GM15510 (cell line): Measurements from ENCODE around the gene IL3.

Experiments used
- POLR2A ChIP-seq: IDR thresholded peaks from 3 replicates; pipeline ENCODE4 v1.6.1; 2011; ENCODE audit warnings: borderline replicate concordance; ENCODE audit not compliant: insufficient read length; ENCODE audit errors: extremely low read depth

IL3 gene

DNA sequence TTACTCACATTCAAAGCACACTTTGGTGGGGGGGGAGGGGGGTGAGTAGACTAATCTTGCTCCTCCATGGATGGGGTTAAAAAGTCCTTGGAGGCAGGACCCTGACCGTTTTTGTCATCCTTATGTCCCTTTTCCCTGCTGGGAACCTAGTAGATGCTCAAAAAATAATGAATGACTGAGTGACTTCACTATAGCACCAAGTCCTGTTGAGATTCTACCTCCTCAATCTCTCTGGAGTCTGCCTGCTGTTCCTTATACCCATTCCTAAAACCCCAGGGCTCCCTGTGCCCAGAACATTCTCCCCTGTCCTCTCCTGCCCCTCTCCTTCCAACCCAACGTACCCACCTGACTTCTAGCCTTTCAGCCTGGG lies 10.9 kb downstream of the IL3 start:
- no peak for TF ChIP-seq POLR2A

DNA sequence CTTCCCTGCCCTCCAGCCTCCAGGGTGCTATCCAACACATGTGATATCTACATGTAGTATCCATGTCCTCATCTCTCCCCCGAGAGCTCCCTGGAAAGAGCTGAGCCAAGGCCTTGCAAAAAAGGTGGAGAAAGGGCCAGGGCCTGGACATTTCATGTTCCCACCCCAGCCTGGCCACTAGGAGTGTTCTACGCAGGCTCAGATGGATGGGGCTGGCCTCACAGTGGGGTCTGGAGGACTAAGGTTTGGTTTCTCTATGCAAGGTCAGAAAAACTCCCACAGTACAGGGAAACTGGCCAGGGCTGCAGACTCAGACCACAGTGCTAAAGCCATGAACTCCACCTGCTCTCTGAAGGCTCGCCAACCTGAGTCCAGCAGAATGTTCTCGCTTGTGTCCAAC lies 11.6 kb downstream of the IL3 start:
- no peak for TF ChIP-seq POLR2A

- TF ChIP-seq POLR2A, result no peak
Measured at GRCh38 chr5:132072528-132072927, 12.1 kb downstream of the IL3 start.

DNA sequence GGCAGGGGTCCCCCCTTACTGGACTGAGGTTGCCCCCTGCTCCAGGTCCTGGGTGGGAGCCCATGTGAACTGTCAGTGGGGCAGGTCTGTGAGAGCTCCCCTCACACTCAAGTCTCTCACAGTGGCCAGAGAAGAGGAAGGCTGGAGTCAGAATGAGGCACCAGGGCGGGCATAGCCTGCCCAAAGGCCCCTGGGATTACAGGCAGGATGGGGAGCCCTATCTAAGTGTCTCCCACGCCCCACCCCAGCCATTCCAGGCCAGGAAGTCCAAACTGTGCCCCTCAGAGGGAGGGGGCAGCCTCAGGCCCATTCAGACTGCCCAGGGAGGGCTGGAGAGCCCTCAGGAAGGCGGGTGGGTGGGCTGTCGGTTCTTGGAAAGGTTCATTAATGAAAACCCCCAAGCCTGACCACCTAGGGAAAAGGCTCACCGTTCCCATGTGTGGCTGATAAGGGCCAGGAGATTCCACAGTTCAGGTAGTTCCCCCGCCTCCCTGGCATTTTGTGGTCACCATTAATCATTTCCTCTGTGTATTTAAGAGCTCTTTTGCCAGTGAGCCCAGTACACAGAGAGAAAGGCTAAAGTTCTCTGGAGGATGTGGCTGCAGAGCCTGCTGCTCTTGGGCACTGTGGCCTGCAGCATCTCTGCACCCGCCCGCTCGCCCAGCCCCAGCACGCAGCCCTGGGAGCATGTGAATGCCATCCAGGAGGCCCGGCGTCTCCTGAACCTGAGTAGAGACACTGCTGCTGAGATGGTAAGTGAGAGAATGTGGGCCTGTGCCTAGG lies 13.0 kb downstream of the IL3 start, which contains the start of gene CSF2:
Gene CSF2, plus strand, starts transcription at position 559 of the 783 bp plus-strand sequence. Its CDS starts 35 bp downstream, at position 594.
- TF ChIP-seq POLR2A, result no peak

- no peak for TF ChIP-seq POLR2A
Measured at GRCh38 chr5:132074091-132074771, 13.8 kb downstream of the IL3 start.

DNA sequence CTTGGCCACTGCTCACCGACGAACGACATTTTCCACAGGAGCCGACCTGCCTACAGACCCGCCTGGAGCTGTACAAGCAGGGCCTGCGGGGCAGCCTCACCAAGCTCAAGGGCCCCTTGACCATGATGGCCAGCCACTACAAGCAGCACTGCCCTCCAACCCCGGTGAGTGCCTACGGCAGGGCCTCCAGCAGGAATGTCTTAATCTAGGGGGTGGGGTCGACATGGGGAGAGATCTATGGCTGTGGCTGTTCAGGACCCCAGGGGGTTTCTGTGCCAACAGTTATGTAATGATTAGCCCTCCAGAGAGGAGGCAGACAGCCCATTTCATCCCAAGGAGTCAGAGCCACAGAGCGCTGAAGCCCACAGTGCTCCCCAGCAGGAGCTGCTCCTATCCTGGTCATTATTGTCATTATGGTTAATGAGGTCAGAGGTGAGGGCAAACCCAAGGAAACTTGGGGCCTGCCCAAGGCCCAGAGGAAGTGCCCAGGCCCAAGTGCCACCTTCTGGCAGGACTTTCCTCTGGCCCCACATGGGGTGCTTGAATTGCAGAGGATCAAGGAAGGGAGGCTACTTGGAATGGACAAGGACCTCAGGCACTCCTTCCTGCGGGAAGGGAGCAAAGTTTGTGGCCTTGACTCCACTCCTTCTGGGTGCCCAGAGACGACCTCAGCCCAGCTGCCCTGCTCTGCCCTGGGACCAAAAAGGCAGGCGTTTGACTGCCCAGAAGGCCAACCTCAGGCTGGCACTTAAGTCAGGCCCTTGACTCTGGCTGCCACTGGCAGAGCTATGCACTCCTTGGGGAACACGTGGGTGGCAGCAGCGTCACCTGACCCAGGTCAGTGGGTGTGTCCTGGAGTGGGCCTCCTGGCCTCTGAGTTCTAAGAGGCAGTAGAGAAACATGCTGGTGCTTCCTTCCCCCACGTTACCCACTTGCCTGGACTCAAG lies 14.6 kb downstream of the IL3 start:
- no peak for TF ChIP-seq POLR2A

- TF ChIP-seq POLR2A, result no peak
Measured at GRCh38 chr5:132075719-132076077, 15.2 kb downstream of the IL3 start.

GRCh38 chr5:132076202-132076830 lies 15.9 kb downstream of the IL3 start:
- TF ChIP-seq POLR2A, result no peak

DNA sequence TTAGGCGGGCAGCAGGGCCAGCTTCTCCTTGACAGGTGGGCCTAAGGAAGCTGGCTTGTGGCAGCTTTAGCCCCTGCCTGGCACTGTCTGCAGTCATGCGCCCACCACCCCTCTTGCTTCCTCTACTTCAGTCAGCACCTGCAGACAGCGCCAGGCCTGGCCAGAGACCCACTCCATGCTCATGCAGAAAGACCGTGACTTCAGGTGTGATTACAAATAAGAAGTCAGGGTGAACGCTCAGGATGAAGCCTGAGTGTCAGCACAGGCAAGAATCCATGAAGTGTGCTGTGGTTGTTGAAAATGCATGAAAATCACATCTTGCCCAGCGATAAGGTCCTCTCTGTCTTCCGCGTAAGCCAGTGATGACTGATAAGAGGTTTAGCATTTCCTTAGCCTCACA lies 16.5 kb downstream of the IL3 start:
- TF ChIP-seq POLR2A, result no peak

GRCh38 chr5:132079081-132079480 lies 18.6 kb downstream of the IL3 start:
- no peak for TF ChIP-seq POLR2A

DNA sequence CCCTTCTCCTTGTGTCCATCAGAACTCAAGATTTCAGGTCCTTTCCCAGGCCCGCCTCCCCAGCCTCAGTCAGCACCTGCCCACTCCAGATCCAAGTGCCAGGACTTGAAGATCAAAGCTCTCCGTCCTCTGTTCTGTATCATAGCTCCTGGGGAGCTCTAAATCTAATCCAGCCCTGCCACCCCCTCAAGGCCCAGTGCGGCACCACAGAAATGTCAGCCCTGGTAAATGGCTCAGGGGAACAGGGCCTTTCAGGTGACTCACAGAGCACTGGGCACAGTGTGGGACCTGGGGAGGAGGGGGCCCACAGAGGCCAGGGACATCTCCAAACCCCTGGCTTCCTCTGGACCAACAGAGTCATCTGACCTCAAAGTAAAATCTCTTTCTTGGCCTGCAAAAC lies 19.2 kb downstream of the IL3 start:
- TF ChIP-seq POLR2A, result no peak

GRCh38 chr5:132080595-132080994 lies 20.1 kb downstream of the IL3 start:
- no peak for TF ChIP-seq POLR2A

DNA sequence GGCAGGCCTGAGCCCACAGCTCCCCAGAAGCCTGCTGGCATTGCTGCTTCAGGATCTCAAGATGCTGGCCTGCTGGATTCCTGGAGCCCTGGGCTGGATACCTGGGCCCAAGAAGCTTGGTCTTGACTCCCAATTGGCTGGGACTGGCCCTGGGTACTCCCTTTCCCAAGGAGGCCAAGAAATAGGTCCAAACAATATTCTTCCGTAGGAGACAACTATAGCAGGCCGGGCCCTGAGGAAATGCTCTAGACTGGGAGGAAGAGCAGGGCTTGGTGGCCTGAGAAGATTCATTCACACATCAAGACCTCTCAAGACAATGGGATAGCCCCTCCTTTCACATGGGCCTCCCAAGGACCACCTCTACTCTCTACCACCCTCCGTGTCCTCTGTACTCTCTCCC lies 21.0 kb downstream of the IL3 start:
- TF ChIP-seq POLR2A, result no peak

DNA sequence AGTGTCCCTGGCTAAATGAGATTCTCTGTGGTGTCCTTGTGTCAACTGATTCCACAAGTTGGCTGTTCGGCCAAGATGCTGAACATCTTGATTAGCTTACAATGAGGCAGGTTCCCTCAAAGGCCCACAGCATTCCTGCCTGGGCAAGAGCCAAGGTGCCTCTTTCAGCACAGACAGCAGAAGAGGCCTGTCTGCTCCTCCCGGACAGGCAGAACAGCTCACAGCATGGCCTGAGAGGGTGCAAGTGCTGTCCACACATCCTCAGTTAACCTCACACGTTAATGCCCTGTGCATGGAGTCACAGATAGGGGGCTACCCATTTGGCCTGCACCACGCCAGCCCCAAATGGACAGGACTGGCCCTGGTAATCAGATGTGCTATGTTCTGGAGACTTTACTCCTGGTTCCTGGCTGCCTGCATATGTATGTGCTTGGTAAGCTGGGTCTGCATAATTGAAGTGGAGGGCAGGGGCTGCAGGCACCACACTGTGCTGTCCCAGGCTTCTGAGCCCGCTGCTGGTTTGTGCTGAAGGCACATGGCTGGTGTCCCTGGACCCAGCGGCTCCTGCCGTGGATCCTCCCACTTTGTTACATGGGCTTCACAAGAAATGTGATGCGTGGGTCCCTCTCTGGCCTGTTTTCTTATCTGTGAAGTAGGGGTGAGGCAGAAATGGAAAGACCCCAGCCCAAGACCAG lies 22.0 kb downstream of the IL3 start:
- no peak for TF ChIP-seq POLR2A
